Activated CD4-positive, alpha-beta T cell treated with anti-CD3 and anti-CD28 coated beads for 1 hour (primary cell): Measurements from ENCODE around the gene SPATA16.
"Not testable (repeated sequence)": the region's sequence is repeated elsewhere in the genome, so short reads cannot be mapped to it uniquely, and the experiment has no call there.

ENCODE experiments used
- DNase-seq: peaks from one replicate; pipeline ENCODE4 v3.0.0-alpha.2; 2020

The SPATA16 gene

GRCh38 chr3:172869784-172870518 lies 271.1 kb downstream of the SPATA16 start:
- no peak for DNase-seq

- no peak for DNase-seq
Measured at GRCh38 chr3:172869368-172869771, 271.7 kb downstream of the SPATA16 start.

- no peak for DNase-seq
Measured at GRCh38 chr3:172868582-172869200, 272.3 kb downstream of the SPATA16 start.

DNA sequence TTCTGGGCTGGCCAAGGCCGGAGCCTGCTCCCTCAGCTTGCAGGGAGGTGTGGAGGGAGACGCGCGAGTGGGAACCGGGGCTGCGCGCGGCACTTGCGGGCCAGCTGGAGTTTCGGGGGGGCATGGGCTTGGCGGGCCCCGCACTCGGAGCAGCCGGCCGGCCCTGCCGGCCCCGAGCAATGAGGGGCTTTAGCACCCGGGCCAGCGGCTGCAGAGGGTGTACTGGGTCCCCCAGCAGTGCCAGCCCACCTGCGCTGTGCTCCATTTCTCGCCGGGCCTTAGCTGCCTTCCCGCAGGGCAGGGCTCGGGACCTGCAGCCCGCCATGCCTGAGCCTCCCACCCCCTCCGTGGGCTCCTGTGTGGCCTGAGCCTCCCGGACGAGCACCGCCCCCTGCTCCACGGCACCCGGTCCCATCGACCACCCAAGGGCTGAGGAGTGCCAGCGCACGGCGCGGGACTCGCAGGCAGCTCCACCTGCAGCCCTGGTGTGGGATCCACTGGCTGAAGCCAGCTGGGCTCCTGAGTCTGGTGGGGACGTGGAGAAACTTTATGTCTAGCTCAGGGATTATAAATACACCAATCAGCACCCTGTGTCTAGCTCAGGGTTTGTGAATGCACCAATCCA lies 274.2 kb downstream of the SPATA16 start:
- DNase-seq = not testable (repeated sequence)

DNA sequence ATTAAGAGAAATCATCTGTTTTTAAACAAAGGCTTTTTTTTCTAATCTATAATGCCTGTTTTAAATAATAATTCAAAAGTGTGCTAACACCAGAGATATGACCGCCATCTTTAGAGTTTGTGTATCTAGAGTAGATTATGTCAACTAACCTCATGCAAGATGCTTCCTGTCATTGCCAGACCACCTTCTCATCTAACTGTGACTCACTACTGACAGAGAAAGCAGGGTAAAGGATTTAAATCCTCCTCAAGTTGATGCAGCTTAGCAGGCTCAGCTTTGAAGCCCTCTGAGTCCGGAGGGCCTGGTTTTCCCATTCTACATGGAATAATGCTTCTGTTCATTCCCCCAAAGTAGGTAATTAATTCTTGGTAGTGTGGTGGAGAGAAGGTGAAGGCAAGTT lies 282.0 kb downstream of the SPATA16 start:
- no peak for DNase-seq

DNA sequence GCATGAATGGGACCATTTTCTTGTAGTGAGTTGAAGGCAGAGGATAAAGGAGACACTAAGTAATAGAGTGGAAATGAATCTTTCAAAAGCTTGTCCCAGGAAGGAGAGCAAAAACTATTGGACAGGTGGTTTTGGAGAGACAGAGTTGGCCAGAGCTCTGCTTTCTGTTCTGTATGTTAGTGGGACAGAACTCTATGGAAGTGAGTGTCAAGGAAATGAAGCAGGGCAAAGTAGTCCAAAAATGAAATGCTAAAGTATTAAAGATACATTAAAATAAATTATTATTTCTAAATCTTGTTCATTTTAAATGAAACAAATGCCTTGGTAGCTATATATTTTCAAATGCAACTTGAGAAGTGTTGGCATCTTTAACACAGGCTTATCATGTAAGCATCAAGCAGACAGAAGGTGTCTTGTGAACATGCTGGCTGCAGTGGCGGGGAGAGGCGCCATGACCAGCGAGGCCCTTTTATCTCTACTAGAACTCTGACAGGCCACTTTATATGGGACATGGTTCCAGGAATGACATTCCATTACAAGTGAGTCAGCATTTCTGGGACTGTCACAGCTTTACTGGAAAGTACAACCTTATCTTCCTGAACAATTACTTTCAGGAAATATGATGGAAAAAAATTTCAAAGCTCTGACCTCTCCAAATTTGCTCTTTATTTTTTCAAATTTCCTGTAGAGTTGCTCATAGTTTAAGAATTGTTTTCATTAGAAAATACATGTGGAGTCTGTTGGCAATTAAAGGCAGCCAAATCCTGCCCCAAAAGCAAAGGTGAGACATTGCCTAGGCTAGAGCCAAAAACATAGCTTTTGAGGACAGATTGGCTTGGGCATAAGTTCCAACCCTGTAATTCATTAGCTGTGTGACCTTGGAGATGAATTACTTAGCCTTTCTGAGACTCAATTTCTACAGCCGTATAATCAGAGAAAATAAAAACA lies 284.0 kb downstream of the SPATA16 start:
- no peak for DNase-seq

DNA sequence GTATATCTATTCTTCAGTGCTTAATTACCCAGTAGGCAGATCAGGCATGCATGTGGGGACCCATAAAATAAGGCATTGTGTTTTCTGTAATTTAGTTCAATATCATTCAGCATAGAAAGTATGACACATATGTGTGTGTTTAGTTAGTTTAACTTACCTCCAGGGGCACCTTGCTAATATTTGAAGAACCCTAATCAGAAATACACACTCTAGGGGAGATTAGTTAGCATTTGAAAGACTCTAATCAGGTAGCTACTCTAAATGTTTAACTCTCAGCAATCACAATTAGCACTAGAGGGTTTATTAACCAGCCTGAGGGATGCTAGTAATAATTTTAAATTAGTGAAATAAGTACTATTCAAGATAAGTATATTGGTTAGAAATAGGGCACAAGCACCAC lies 286.0 kb downstream of the SPATA16 start:
- DNase-seq = no peak

DNA sequence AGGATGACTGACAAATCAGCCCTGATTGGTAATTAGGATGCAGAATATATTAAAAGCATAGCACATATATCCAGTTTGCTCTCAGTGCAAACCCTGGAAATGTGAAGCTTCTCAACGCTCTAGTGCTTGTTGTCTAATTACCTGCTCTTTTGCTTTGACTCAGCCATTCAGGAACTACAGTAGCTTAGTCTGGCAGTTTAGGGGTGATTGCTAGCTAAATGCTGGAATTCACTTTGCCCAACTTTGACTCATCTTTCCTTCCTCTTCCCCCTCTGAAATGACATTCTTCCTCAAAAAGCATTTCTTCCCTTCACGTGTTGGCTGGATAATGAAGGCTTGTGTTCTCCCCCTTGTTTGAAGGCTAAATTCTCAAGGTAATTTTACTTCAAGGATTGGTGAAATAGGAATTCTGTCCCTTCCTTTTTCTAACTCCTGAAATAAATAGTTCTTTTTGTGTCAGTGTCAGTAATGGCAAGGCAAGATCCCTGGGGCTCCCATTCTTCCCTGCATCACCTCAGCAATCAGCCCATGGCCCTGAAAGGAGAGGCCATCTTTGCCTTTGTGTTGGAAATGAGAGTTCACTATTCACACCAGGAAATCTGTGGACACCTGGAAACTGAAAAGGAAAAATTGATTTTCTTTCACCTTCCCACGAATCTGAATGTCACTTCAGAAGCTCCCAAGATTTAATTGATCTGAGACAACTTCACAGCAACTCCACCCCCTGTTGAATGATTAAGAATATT lies 286.9 kb downstream of the SPATA16 start:
- no peak for DNase-seq

- DNase-seq = no peak
Measured at GRCh38 chr3:172853005-172853404, 288.0 kb downstream of the SPATA16 start.

DNA sequence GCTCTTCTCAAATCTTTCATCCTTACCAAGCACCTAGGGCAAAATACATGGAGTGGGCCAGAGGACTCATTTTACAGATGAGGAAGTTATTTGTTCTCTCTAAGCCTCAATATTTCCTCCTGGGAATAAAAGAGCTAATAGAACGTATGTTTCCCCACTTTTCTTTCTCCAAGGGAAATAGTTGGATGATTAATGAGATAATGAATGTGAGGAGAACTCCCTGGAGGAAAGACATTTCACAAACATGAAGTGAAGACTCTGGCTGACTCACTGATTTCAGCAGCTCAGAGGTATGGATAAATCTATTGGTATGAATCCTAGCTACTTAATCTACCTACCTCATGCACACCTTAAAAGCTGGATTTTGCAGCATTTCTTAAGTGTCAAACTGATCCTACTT lies 292.1 kb downstream of the SPATA16 start:
- no peak for DNase-seq

DNA sequence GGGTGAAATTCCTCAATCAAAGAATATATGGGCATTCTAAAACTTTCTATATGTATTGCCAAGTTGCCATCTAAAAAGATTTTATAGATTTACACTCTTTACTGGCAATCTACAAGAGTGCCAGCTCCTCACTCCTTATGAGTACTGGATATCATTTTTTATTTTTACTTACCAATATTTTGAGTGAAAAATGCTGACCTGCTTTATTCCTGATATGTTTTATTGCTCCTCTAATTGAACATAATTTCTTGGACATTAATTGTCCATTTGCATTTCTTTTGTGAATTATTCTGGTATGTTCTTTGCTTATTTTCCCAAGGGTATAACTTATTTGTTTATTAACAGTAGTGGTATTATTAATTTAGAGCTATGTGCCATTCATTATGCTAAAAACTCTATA lies 293.7 kb downstream of the SPATA16 start:
- no peak for DNase-seq

- DNase-seq = no peak
Measured at GRCh38 chr3:172846706-172847105, 294.3 kb downstream of the SPATA16 start.

GRCh38 chr3:172846103-172846561 lies 294.9 kb downstream of the SPATA16 start:
- no peak for DNase-seq

GRCh38 chr3:172844428-172844827 lies 296.6 kb downstream of the SPATA16 start:
- DNase-seq = no peak

GRCh38 chr3:172840913-172841312 lies 300.1 kb downstream of the SPATA16 start:
- DNase-seq = no peak

DNA sequence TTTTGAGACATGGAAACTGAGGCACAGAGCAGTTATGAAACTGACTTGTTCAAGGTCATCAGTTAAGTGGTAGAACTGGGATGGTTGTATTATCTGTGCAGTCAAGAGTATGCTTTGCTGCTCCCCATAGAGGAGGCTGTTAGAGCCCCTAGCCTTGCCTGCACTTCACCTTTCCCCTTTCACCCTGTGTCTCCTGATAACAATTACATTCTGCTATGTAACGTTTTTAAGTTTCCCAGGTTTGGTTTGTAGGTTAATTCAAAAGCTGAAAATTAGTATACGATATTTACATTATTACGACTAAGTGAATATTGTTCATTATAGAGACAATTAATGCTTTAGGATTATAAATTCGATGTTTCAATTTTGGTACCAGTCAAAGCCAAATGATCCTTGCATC lies 300.6 kb downstream of the SPATA16 start:
- DNase-seq = no peak

DNA sequence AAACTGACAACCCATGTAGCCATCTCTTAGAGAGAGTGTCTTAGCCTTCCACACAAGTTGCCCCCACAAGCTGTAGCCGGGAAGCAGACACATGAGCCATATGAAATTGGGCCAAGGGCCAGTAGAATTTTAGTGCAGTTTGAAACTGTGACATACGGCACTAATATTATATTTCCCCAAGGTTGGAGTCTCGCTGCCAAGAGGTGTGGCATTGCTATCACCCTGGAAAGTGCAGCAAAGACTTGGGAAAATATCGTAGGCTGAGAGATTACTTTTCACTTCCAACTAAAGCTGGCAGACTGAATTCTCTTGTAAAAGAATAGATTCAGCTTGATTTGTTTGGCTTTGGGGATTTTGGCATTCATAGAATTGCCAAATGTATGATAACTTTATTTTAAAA lies 301.4 kb downstream of the SPATA16 start:
- DNase-seq = no peak
